IMR-90 (cell line): ENCODE results near the gene CCDC182. TPM values are rescaled to one million over a fixed set of nuclear protein-coding genes. Genes with fewer than 3 reads are reported as not detected.

Source experiments
- ATAC-seq: fragments of 200-7000 bp; cut with Tn5 transposase; 2 replicates; pipeline ENCODE4 v1.9.1; 2020; ENCODE audit warnings: low read depth, mild to moderate bottlenecking, moderate library complexity
- BruUV-seq: library from RNA; stranded (reverse); fragments of 400-500 nt; replicated peaks from 2 replicates; lab custom pipeline; 2021; lab: Mats Ljungman, UMichigan
- CTCF ChIA-PET: fragments of 300-600 bp; formaldehyde crosslinking; extraction: SDS; loops from one replicate; lab custom pipeline; 2021; ENCODE audit warnings: antibody characterized with exemption; lab: Yijun Ruan, JAX
- POLR2A ChIA-PET: fragments of 300-600 bp; sonication (Branson Sonifier 250); formaldehyde crosslinking; loops from one replicate; lab custom pipeline; 2022; ENCODE audit warnings: antibody characterized with exemption; ENCODE audit not compliant: unreplicated experiment; lab: Charles Lee
- DNase-seq: peaks from one replicate; pipeline ENCODE4 v3.0.0; 2013
- H2AFZ ChIP-seq: replicated peaks from 2 replicates; pipeline ENCODE3; 2013; ENCODE audit warnings: low read length, mild to moderate bottlenecking; ENCODE audit not compliant: poor library complexity
- H2AK5ac ChIP-seq: 2 replicates; pipeline ENCODE4 v1.6.1; 2013; ENCODE audit warnings: low read depth, low read length, inconsistent platforms
- H2AK9ac ChIP-seq: replicated peaks from 2 replicates; pipeline ENCODE3; 2013; ENCODE audit warnings: mild to moderate bottlenecking, low read depth, low read length, moderate library complexity; ENCODE audit not compliant: poor library complexity
- H2BK120ac ChIP-seq: 2 replicates; pipeline ENCODE4 v1.6.1; 2013; ENCODE audit warnings: low read depth, low read length, inconsistent platforms
- H2BK15ac ChIP-seq: 3 replicates; pipeline ENCODE4 v1.6.1; 2013; ENCODE audit warnings: low read depth, low read length, inconsistent platforms
- H2BK20ac ChIP-seq: 2 replicates; pipeline ENCODE4 v1.6.1; 2013; ENCODE audit warnings: low read depth, mild to moderate bottlenecking, inconsistent platforms, low read length, moderate library complexity
- H2BK5ac ChIP-seq: 2 replicates; pipeline ENCODE4 v1.6.1; 2013; ENCODE audit warnings: mild to moderate bottlenecking, low read depth, low read length, inconsistent platforms; ENCODE audit not compliant: poor library complexity, severe bottlenecking
- H3K14ac ChIP-seq: replicated peaks from 2 replicates; pipeline ENCODE4 v1.6.1; 2013; ENCODE audit warnings: low read depth, low read length, inconsistent platforms
- H3K18ac ChIP-seq: 2 replicates; pipeline ENCODE4 v1.6.1; 2013; ENCODE audit warnings: low read depth, low read length, control low read depth
- H3K23ac ChIP-seq: 2 replicates; pipeline ENCODE4 v1.6.1; 2013; ENCODE audit warnings: low read depth, low read length, inconsistent platforms
- H3K27ac ChIP-seq: 2 replicates; pipeline ENCODE4 v1.5.1; 2013; ENCODE audit warnings: mild to moderate bottlenecking, control low read depth, low read length; ENCODE audit not compliant: insufficient read depth
- H3K27me3 ChIP-seq: 2 replicates; pipeline ENCODE4 v1.6.1; 2013; ENCODE audit warnings: low read length; ENCODE audit not compliant: control insufficient read depth, insufficient read depth
- H3K36me3 ChIP-seq: 2 replicates; pipeline ENCODE4 v1.6.1; 2013; ENCODE audit warnings: low read length, mixed read lengths; ENCODE audit not compliant: control insufficient read depth, insufficient read depth
- H3K4ac ChIP-seq: 2 replicates; pipeline ENCODE4 v1.6.1; 2013; ENCODE audit warnings: low read depth, low read length, inconsistent platforms
- H3K4me1 ChIP-seq: 2 replicates; pipeline ENCODE4 v1.6.1; 2013; ENCODE audit warnings: low read length, mixed read lengths; ENCODE audit not compliant: control insufficient read depth, insufficient read depth
- H3K4me2 ChIP-seq: 2 replicates; pipeline ENCODE4 v1.6.1; 2013; ENCODE audit warnings: low read depth, mild to moderate bottlenecking, control low read depth, low read length, moderate library complexity
- H3K4me3 ChIP-seq: 2 replicates; pipeline ENCODE4 v1.5.1; 2013; ENCODE audit warnings: low read depth, mild to moderate bottlenecking, control low read depth, low read length, moderate library complexity; ENCODE audit not compliant: insufficient read depth
- H3K56ac ChIP-seq: 2 replicates; pipeline ENCODE4 v1.6.1; 2013; ENCODE audit warnings: low read length, inconsistent platforms; ENCODE audit not compliant: insufficient read depth; ENCODE audit errors: extremely low read depth
- H3K79me1 ChIP-seq, 2 experiments: 2 replicates each; pipeline ENCODE4 v1.6.1; 2013; ENCODE audit warnings: low read length in 2 of 2, inconsistent platforms in 1 of 2, low read depth in 1 of 2
- H3K9ac ChIP-seq: 2 replicates; pipeline ENCODE4 v1.6.1; 2013; ENCODE audit warnings: low read depth, low read length, control low read depth
- H3K9me1 ChIP-seq: 2 replicates; pipeline ENCODE4 v1.6.1; 2013; ENCODE audit warnings: low read length, inconsistent platforms; ENCODE audit not compliant: insufficient read depth
- H3K9me3 ChIP-seq: 2 replicates; pipeline ENCODE4 v1.6.1; 2013; ENCODE audit warnings: low read length; ENCODE audit not compliant: control insufficient read depth, insufficient read depth
- H4K20me1 ChIP-seq: 2 replicates; pipeline ENCODE4 v1.6.1; 2013; ENCODE audit warnings: low read length, inconsistent platforms; ENCODE audit not compliant: insufficient read depth
- H4K5ac ChIP-seq: 2 replicates; pipeline ENCODE4 v1.6.1; 2013; ENCODE audit warnings: mild to moderate bottlenecking, low read depth, low read length, control low read depth
- H4K8ac ChIP-seq, 2 experiments: 2 replicates each; pipeline ENCODE4 v1.6.1; 2013; ENCODE audit warnings: low read depth in 2 of 2, low read length in 2 of 2, control low read depth in 1 of 2, inconsistent platforms in 1 of 2
- H4K91ac ChIP-seq: 2 replicates; pipeline ENCODE4 v1.6.1; 2013; ENCODE audit warnings: low read depth, low read length, inconsistent platforms; ENCODE audit not compliant: insufficient read depth
- BHLHE40 ChIP-seq: fragments of 150-350 bp; IDR thresholded peaks from 2 replicates; pipeline ENCODE4 v1.6.1; 2016; ENCODE audit warnings: mild to moderate bottlenecking, low read depth, low read length
- CHD1 ChIP-seq: IDR thresholded peaks from 2 replicates; pipeline ENCODE4 v1.6.1; 2012; ENCODE audit warnings: low read depth, low read length, improper control_type of control experiment
- FOS ChIP-seq: fragments of 150-350 bp; IDR thresholded peaks from 2 replicates; pipeline ENCODE4 v1.6.1; 2016; ENCODE audit warnings: low read depth, low read length
- MAFK ChIP-seq: IDR thresholded peaks from 2 replicates; pipeline ENCODE4 v1.6.1; 2012; ENCODE audit warnings: low read depth, low read length, improper control_type of control experiment
- MXI1 ChIP-seq: IDR thresholded peaks from 2 replicates; pipeline ENCODE4 v1.6.1; 2012; ENCODE audit warnings: low read depth, mild to moderate bottlenecking, low read length, moderate library complexity, borderline replicate concordance
- RAD21 ChIP-seq: IDR thresholded peaks from 2 replicates; pipeline ENCODE4 v1.6.1; 2012; ENCODE audit warnings: low read length, improper control_type of control experiment
- SMC3 ChIP-seq: fragments of 150-350 bp; IDR thresholded peaks from 2 replicates; pipeline ENCODE4 v1.6.1; 2016; ENCODE audit warnings: low read depth, mild to moderate bottlenecking, antibody characterized with exemption, low read length, moderate library complexity
- WGBS, 2 experiments: methylation state at CpG; one replicate each; pipeline versions ENCODE4 v1.1.5 to v1.1.7; 2013; ENCODE audit warnings: missing lambda C conversion rate in 2 of 2; ENCODE audit not compliant: insufficient read length in 1 of 2; ENCODE audit errors: extremely low coverage in 2 of 2; 5-methylcytosine and 5-hydroxymethylcytosine counted together
- dilution Hi-C: fragments of 300-500 bp; cut with HindIII; formaldehyde crosslinking; loops from one replicate; pipeline ENCODE4 v1.14.3; 2018; ENCODE audit warnings: low sequenced_read_pairs; ENCODE audit not compliant: unreplicated experiment
- in situ Hi-C: fragments of 300-500 bp; cut with MboI; formaldehyde crosslinking; loops from 3 replicates; pipeline ENCODE4 v1.14.3; 2019; ENCODE audit warnings: low sequenced_read_pairs, inconsistent platforms, mixed read lengths
- intact Hi-C: fragments of 100-400 bp; cut with micrococcal nuclease; formaldehyde crosslinking; loops from 2 replicates; pipeline ENCODE4 v1.10.0; 2022
- polyA plus RNA-seq, 3 experiments: library from polyadenylated mRNA; depleted of rRNA; stranded (reverse); fragments of >200 nt; gene quantifications; 2 replicates each; pipeline ENCODE4 v1.2.3, GENCODE V29; 2012; ENCODE audit warnings: low replicate concordance in 1 of 3
- total RNA-seq: library from RNA; depleted of rRNA; stranded (reverse); fragments of >200 nt; gene quantifications from 2 replicates; pipeline ENCODE4 v1.2.3, GENCODE V29; 2012
- TF ChIP-seq, protein P1 (sequence below): fragments of 150-350 bp; IDR thresholded peaks from 2 replicates; pipeline ENCODE4 v1.6.1; 2017; ENCODE audit warnings: mild to moderate bottlenecking, antibody characterized with exemption, low read length, low read depth
- TF ChIP-seq, protein P2 (sequence below): conservative IDR thresholded peaks from 2 replicates; pipeline ENCODE4 v1.5.1; 2012; ENCODE audit warnings: mild to moderate bottlenecking, low read depth, low read length, improper control_type of control experiment
- TF ChIP-seq, protein P3 (sequence below): fragments of 150-350 bp; IDR thresholded peaks from 2 replicates; pipeline ENCODE4 v1.6.1; 2016; ENCODE audit warnings: low read depth, mild to moderate bottlenecking, low read length, moderate library complexity, borderline replicate concordance

CCDC182 gene
- total and polyA plus RNA-seq, 2 of the 4 experiments (the other 2 are of a cell fraction): not detected

DNA sequence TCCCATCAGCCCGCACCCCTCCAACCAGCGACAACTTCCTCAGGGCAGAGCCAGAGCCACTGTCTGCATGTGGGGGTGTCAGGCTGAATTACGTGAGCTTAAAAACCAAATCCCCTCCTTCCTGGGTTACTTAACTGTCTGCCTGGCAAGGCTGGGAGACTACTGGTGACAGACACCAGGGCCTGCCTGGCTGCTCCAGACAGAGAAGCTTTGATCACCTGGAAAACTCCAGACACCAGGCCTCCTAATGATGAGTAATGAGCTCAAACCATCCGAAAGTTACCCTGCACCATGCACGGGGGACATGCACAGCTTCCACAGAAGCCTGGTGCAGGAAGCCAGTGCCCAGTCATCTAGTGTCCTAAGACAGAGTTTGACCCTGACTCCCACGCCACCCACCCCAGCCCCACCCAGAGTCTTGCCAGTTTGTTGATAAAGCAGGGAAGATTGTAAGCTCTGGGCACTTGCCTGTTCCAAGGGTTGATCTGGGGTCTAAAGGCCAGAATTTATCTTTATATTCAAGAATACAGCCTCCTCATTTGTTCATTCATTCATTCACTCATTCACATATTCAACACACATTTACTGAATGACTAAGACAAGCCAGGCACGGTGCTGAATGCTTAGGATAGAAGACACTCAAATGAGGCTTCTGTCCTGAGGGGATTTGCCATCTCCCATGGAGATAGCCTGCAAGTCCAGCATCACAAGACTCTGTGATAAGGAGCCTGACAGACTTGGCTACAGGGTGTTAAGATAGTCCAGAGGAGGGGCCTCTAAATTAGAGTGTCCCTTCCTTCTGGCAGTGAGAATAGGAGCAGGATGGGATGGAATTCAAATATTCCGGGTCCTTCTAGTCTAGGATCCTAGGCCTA is 7.2 kb upstream of the CCDC182 start:
- H3K9me3 ChIP-seq: no peaks in the 10 kb centered on the region
- no peak overlapping the region for H3K14ac ChIP-seq
- TF ChIP-seq SMC3 (no peak), MAFK (no peak), CHD1 (no peak), BHLHE40 (no peak), FOS (no peak), RAD21 (no peak), MXI1 (no peak)
- TF ChIP-seq, protein P1, sequence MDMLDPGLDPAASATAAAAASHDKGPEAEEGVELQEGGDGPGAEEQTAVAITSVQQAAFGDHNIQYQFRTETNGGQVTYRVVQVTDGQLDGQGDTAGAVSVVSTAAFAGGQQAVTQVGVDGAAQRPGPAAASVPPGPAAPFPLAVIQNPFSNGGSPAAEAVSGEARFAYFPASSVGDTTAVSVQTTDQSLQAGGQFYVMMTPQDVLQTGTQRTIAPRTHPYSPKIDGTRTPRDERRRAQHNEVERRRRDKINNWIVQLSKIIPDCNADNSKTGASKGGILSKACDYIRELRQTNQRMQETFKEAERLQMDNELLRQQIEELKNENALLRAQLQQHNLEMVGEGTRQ: no peak
- TF ChIP-seq, protein P2, sequence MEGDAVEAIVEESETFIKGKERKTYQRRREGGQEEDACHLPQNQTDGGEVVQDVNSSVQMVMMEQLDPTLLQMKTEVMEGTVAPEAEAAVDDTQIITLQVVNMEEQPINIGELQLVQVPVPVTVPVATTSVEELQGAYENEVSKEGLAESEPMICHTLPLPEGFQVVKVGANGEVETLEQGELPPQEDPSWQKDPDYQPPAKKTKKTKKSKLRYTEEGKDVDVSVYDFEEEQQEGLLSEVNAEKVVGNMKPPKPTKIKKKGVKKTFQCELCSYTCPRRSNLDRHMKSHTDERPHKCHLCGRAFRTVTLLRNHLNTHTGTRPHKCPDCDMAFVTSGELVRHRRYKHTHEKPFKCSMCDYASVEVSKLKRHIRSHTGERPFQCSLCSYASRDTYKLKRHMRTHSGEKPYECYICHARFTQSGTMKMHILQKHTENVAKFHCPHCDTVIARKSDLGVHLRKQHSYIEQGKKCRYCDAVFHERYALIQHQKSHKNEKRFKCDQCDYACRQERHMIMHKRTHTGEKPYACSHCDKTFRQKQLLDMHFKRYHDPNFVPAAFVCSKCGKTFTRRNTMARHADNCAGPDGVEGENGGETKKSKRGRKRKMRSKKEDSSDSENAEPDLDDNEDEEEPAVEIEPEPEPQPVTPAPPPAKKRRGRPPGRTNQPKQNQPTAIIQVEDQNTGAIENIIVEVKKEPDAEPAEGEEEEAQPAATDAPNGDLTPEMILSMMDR: no peak
- TF ChIP-seq, protein P3, sequence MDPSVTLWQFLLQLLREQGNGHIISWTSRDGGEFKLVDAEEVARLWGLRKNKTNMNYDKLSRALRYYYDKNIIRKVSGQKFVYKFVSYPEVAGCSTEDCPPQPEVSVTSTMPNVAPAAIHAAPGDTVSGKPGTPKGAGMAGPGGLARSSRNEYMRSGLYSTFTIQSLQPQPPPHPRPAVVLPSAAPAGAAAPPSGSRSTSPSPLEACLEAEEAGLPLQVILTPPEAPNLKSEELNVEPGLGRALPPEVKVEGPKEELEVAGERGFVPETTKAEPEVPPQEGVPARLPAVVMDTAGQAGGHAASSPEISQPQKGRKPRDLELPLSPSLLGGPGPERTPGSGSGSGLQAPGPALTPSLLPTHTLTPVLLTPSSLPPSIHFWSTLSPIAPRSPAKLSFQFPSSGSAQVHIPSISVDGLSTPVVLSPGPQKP: no peak
- no peak overlapping the region for H4K91ac ChIP-seq
- H3K4me3 ChIP-seq: no peak overlapping the region
- dilution Hi-C loops (no loop called here), in situ Hi-C loops (no loop called here), intact Hi-C loops (no loop called here)
- no peak for DNase-seq
- H2AK5ac ChIP-seq: no peak overlapping the region
- no TSS peak for BruUV-seq
- no peak overlapping the region for H2AFZ ChIP-seq
- H3K36me3 ChIP-seq: no peaks in the 10 kb centered on the region
- peaks cover 27% of the 10 kb centered on the region for H3K27me3 ChIP-seq
- H2BK20ac ChIP-seq: no peak overlapping the region
- H2BK5ac ChIP-seq: no peak overlapping the region
- no peaks in the 10 kb centered on the region for H4K20me1 ChIP-seq
- CTCF ChIA-PET: no interaction called here
- H3K4me1 ChIP-seq: no peaks in the 10 kb centered on the region
- H3K27ac ChIP-seq: no peak overlapping the region
- H3K56ac ChIP-seq: no peak overlapping the region
- H4K8ac ChIP-seq: no peak overlapping the region
- no peaks in the 10 kb centered on the region for H3K9me1 ChIP-seq
- no peak overlapping the region for H3K23ac ChIP-seq
- no peak overlapping the region for H3K4me2 ChIP-seq
- no peak overlapping the region for H4K5ac ChIP-seq
- no peak overlapping the region for H2AK9ac ChIP-seq
- WGBS, 2 experiments: no CpG with 5 or more reads among the region's 8 CpGs
- H3K4ac ChIP-seq: no peak overlapping the region
- no peak overlapping the region for H3K9ac ChIP-seq
- H2BK120ac ChIP-seq: no peak overlapping the region
- no peak overlapping the region for H3K18ac ChIP-seq
- no peaks in the 10 kb centered on the region for H3K79me1 ChIP-seq
- no peak for ATAC-seq
- POLR2A ChIA-PET: no interaction called here
- H2BK15ac ChIP-seq: no peak overlapping the region
